Right renal pelvis (tissue), 4 donors: ENCODE results near the gene MCFD2. TPM values are rescaled to one million over a fixed set of nuclear protein-coding genes. Genes with fewer than 3 reads are reported as not detected.
"Not testable (repeated sequence)": the region's sequence is repeated elsewhere in the genome, so short reads cannot be mapped to it uniquely, and the experiment has no call there.

Source experiments
- DNase-seq, 4 donors: peaks; one replicate each; pipeline ENCODE4 v3.0.0-alpha.2; 2013; ENCODE audit warnings: low read depth in 4 of 4, low spot score in 3 of 4, missing footprints in 1 of 4
- polyA plus RNA-seq, 4 donors: library from polyadenylated mRNA; unstranded; fragments of 120-200 nt; gene quantifications; one replicate each; pipeline ENCODE4 v1.2.1, GENCODE V29; 2013; ENCODE audit not compliant: insufficient read length in 4 of 4

Gene MCFD2
- polyA plus RNA-seq, 4 donors: 85.1 to 108 (median 101) TPM

GRCh38 chr2:46875962-46876689 is 39.5 kb downstream of the MCFD2 start:
- DNase-seq: not testable (repeated sequence)

GRCh38 chr2:46875226-46875899 is 40.2 kb downstream of the MCFD2 start:
- DNase-seq: no peak

GRCh38 chr2:46874236-46874929 is 41.2 kb downstream of the MCFD2 start:
- no peak for DNase-seq

GRCh38 chr2:46873604-46874068 is 42.0 kb downstream of the MCFD2 start:
- no peak for DNase-seq

- DNase-seq: no peak
These were observed 42.6 kb downstream of the MCFD2 start for GRCh38 chr2:46872902-46873603.

- DNase-seq: no peak
These were observed 43.6 kb downstream of the MCFD2 start for GRCh38 chr2:46871976-46872381.

- DNase-seq: no peak
These were observed 45.4 kb downstream of the MCFD2 start for GRCh38 chr2:46870051-46870839.

- DNase-seq: no peak
These were observed 46.0 kb downstream of the MCFD2 start for GRCh38 chr2:46869621-46870020.

GRCh38 chr2:46866770-46867246 is 48.8 kb downstream of the MCFD2 start:
- DNase-seq: no peak

- no peak for DNase-seq
These were observed 50.2 kb downstream of the MCFD2 start for GRCh38 chr2:46865181-46865970.

- no peak for DNase-seq
These were observed 51.7 kb downstream of the MCFD2 start for GRCh38 chr2:46863882-46864281.

- no peak for DNase-seq
These were observed 53.1 kb downstream of the MCFD2 start for GRCh38 chr2:46862514-46862913.

- DNase-seq: no peak
These were observed 53.7 kb downstream of the MCFD2 start for GRCh38 chr2:46861916-46862315.

- no peak for DNase-seq
These were observed 56.1 kb downstream of the MCFD2 start for GRCh38 chr2:46859482-46859881.

GRCh38 chr2:46858702-46859090 is 56.9 kb downstream of the MCFD2 start:
- no peak for DNase-seq

GRCh38 chr2:46857871-46858701 is 57.5 kb downstream of the MCFD2 start:
- no peak for DNase-seq

GRCh38 chr2:46856336-46856735 is 59.3 kb downstream of the MCFD2 start:
- DNase-seq: no peak

- no peak for DNase-seq
These were observed 59.8 kb downstream of the MCFD2 start for GRCh38 chr2:46855805-46856204.
